ENCODE results near the gene STPG2.

GRCh38 chr4:97590266-97590665 lies 553.0 kb downstream of the STPG2 start:
- TF ChIP-seq, protein P1, sequence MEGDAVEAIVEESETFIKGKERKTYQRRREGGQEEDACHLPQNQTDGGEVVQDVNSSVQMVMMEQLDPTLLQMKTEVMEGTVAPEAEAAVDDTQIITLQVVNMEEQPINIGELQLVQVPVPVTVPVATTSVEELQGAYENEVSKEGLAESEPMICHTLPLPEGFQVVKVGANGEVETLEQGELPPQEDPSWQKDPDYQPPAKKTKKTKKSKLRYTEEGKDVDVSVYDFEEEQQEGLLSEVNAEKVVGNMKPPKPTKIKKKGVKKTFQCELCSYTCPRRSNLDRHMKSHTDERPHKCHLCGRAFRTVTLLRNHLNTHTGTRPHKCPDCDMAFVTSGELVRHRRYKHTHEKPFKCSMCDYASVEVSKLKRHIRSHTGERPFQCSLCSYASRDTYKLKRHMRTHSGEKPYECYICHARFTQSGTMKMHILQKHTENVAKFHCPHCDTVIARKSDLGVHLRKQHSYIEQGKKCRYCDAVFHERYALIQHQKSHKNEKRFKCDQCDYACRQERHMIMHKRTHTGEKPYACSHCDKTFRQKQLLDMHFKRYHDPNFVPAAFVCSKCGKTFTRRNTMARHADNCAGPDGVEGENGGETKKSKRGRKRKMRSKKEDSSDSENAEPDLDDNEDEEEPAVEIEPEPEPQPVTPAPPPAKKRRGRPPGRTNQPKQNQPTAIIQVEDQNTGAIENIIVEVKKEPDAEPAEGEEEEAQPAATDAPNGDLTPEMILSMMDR (conservative IDR thresholded peaks at IDR 0.05; ENCODE audit: low read length), result no peak
- TF ChIP-seq EZH2phosphoT487 (IDR thresholded peaks at IDR 0.05; ENCODE audit: borderline replicate concordance, low read depth, low read length), result no peak
